Stimulated activated CD8-positive, alpha-beta memory T cell treated with anti-CD3 and anti-CD28 coated beads, Interleukin-7, amount 100 ng/mL, for 1 hour (primary cell): ENCODE data around the gene ADAMTS9.

Experiments used
- DNase-seq, 2 donors: peaks; one replicate each; pipeline ENCODE4 v3.0.0-alpha.2; 2020; ENCODE audit warnings: low read depth in 2 of 2

The ADAMTS9 gene

GRCh38 chr3:64686446-64686908 is 1.3 kb downstream of the ADAMTS9 start:
- no peak for DNase-seq

DNA sequence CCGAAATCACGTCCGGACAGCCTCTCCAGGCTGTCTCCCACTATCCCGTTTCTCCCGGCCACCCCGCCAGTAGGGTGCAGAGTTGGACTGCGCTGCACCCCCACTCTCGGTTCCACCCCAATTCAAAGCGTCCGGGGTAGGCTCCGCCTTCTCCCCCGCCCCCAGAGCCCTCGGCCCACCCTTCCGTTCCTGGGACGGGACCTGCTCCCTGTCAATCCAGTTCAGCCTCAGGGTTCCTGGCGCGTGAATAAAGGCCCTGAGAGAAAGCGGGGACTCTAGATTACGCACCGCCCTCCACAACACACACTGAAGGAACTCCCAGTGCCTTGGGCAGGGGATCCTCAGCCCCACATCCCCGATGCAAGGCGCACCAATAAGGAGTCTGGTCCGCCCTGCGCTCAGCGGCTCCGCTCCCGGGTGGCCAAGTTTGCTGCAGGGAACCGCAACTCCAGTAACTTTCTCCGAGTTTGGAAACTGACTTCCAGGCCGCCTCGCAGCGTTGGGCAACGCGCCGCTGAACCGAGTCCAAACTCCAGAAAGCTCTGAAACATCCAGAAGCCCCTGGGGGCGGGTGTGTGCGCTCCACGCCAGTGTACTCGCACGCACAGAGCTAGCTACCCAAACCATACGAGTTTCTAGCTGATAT is 1.9 kb downstream of the ADAMTS9 start:
- DNase-seq, result no peak

DNA sequence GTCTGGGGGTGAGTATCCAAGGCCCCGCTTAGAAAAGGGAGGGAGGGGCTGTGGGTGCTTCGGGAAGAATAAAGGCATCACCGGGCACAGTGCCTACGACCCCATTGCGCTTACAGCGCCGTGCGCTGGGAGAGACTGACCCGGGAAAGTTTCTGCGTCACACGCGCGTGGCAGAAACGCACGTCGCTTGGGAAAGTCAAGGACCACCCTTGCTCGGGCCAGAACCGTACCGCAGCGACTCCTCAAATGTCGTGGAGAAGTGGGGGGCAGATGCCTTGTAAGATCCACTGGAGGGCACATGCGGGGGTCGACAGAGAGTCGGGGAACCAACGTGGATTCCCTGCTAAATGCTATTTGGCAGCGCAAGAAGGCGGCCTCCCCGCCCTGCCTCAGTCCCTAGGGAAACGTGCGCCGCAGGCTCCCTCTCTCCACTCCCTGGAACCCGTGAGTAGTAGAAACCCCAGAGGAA is 2.4 kb downstream of the ADAMTS9 start:
- no peak for DNase-seq

GRCh38 chr3:64684715-64685261 is 3.0 kb downstream of the ADAMTS9 start:
- no peak for DNase-seq

- no peak for DNase-seq
Measured at GRCh38 chr3:64681827-64682226, 6.0 kb downstream of the ADAMTS9 start.

DNA sequence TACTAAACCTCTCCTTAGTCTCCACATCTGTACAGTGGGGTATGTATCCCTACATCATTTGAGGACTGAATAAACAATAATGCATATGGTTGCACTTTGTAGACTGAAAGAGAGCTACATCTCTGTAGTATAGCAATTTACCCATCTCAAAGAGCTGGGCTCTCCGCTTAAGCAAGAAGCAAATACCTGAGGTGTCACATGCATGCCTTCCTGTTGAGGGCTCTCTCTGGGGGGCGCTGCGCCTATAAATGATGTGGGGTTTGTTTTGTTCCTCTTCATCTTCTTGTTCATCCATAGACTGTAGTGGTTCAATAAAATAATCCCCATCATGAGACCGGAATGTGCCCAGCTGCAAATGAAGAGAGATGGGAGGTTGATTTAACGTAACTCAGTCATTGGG is 6.8 kb downstream of the ADAMTS9 start:
- DNase-seq, result no peak

GRCh38 chr3:64680334-64680733 is 7.5 kb downstream of the ADAMTS9 start:
- DNase-seq, result no peak

DNA sequence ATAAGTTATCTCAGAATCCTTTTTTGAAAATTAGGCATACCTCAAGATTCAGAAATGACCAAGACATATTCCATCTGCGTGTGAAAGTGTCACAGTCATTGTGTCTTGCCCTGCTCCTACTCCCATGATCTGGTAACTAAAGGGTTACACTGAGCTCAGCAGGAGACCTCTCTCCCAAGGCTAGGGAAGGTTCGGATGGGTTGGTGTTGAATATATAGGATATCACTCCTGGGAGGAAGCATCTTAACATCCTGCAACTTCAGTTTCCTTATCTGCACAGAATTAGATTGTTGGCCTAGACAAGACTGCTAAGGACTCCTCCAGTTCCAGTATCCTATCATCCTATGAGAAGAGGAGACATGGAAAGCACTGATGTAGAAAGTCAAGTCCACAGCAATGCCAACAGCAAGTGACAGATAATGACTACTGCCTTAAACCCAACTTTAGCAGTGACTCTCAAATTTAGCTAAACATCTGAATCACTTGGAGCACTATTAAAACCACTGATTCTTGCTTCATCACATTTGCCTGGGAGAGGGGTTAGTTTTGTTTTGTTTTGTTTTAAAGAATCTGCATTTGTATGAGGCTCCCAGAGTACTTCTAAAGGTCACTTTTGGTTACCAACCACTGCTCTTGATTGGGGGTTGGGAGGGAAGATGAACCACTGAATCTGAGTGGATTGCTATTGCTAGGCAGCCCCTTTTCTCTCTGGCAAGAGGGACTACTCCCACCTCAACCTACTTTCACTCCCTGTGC is 9.7 kb downstream of the ADAMTS9 start:
- DNase-seq, result no peak

DNA sequence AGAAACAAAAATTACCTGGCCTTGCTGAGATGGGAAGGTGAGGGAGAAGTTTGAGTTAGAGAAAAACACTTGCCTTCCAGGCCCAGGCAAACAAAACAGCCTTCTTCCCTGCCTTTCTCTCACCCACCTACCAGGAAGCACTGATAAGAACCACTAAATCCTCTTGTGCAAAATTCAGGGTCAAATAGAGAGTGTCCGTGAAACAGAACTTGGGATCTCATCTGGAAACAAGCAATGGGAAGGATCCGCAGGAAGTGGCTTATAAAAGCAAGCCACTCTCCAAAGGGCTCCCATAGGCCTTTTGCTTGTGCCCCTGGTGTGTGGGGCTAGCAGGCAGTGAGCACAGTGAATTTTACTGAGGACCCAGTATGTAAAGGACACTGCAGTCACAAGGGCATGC is 11.0 kb downstream of the ADAMTS9 start:
- DNase-seq, result no peak

DNA sequence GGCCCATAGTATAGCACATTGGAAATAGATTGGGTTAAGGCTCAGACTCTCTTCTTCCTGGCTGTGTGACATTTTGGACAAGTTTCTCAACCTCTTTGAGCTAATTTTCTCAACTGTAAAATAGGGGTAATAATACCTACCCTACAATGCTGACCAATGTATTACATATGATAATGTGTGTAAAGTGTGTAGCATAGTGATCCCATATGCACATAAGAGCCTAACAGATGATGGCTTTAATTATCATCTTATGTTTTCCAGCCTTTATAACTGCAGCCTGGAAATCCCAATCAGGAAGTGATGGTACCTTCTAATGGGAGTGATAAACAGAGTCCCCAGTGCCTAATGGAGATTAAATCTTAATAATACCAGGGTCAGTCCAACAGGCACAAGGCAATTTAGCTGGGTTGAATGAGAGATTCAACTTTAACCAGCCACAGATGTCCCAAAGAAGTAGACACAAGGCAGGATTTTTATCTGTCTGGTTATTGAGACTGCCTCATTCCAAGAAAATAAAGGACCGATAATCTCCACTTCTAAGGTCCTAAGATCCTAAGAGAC is 12.0 kb downstream of the ADAMTS9 start:
- no peak for DNase-seq

DNA sequence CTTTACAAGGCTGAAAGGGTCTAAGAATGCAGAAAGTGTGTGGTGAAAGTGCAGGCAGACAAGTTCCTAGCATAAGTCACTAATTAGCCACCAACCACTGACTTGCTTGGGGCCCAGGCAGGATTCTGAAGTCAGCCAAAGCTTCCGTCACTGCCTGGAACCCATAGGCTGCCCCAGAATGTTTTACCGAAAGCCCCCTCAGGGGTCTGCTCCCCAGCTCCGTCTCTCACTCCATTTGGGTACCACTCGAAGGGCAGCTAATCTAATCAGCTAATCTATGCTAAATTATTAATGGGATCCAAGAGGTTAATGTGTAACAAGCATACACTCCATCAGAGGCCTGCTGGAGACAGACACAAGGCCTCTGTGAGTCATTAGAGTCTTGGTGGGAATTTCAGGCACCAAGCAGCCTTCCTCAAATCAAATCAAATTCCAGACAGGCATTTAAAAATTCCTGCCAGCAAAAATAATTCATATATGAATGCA is 13.2 kb downstream of the ADAMTS9 start:
- DNase-seq, result no peak

- DNase-seq, result no peak
Measured at GRCh38 chr3:64673159-64673715, 14.6 kb downstream of the ADAMTS9 start.

DNA sequence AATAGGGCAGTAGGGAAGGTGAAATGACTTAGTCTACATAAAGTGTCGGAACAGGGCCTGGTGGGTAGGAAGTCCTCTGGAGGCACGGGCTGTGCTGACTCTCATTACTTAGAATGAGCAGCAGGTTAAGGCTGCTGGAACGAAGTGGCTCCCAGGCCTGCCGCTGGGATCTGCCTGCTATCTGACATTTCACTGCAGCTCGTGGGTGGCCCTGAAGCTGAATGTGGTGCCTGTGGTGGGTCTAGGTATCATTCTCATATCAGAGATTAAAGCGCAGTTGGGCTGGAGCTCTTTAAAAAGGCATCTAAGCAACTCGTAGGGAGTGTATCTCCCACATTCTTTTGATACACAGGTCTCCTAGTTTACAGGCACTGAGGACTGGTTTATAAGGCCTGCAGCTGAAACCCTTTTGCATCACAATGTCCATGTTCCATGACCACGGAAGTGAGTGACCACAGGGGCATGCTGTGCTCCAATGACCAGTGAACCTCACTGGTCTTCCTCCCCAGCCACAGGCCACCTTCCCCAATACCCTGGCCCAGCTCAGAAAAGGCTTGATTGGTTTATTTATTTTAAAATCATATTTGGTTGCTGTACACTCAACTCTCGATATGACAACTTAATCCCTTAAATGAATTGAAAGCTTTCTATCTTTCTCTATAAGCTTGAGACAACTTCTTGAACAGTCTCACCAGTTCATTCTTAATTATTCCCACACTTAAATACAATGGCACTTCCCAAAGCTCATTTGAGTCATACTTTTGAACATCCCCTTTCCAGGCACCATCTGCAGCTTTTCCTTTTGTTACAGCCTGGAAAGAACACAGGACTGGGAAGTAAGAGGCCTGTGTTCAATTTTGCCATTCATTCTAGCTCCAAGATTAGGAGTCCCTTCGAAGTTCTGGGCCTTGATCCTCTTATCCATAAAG is 19.0 kb downstream of the ADAMTS9 start:
- no peak for DNase-seq

DNA sequence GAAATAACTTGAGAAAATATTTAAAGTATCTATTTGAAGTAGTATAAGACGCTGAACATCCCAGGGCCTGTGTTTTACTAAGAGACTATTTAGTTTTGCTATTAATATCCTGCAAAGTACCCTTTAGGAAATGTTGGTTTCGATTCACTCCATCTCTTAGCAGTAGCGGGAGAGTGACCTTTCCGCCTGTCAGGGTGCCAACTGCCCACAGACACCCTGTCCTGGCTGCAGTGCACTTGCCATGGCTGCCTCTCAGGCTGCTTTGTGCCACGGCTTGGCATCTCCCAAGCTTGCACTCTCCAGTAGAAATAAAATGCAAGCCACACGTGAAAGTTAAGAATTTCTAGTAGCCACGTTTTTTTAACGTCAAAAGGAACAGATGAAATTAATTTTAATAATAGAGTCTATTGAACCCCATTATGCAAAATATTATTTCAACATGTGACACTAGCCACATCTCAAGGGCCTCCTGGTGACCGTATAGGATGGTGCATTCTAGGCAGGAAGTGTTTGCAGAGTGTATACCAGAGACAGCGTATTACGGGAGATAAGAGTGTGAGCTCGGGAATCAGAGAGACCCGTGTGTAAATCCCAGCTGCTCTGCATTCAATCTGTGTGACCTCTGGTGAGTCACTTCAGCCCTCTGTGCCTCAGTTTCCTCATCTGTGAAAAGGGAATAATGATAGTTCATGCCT is 19.8 kb downstream of the ADAMTS9 start:
- DNase-seq, result no peak

- DNase-seq, result no peak
Measured at GRCh38 chr3:64667138-64667537, 20.7 kb downstream of the ADAMTS9 start.

- DNase-seq, result no peak
Measured at GRCh38 chr3:64666171-64666588, 21.6 kb downstream of the ADAMTS9 start.

DNA sequence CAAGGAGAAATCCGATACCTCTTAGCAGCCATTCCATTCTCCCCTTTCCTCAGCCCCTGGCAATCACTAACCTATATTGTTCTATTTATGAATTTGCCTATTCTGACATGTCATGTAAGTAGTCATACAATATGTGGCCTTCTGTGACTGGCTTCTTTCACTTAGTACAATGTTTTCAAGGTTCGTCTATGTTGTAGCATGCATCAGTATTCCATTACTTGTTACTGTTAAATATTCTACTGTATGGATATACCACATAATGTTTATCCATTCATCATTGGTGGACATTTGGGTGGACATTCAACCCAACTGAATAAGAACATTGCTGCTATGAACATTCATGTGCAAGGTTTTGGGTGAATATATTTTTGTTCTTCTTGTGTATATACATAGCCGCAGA is 23.4 kb downstream of the ADAMTS9 start:
- DNase-seq, result no peak

GRCh38 chr3:64659617-64659978 is 28.2 kb downstream of the ADAMTS9 start:
- no peak for DNase-seq

- DNase-seq, result no peak
Measured at GRCh38 chr3:64658001-64658400, 29.8 kb downstream of the ADAMTS9 start.

DNA sequence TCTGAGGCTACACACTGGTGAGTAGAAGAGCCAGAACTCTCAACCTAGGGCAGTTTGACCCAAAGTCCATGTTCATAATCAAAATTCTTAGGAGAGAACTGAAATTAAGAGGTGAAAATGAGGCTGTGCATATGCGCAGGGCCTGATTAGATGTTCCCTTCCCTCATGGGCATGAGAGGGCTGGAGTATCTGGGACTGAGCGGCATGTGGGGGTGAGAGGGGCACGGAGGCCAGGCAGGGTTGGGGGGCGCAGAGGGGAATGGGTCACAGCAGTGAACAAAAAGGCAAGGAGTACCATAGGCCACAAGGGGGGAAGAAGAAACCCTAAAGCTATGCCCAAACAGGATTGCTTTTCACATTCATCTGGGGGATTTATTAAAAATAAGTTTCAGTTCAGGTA is 31.3 kb downstream of the ADAMTS9 start:
- no peak for DNase-seq

DNA sequence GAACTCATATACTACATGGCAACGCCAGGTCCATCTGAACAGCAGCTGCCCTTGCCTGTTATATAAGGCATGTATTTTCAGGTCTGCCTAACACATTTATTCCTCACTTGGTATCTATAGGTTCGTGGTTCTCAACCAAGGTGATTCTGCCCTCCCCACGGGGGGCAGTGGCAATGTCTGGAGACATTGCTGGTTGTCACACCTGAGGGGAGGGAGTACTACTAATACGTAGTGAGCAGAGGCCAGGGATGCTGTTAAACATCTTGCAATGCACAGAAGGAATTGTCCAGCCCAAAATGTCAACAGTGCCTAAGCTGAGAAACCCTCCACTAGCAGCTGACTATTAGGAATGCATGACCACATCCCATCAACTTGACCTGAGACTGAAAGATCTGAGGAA is 32.6 kb downstream of the ADAMTS9 start:
- no peak for DNase-seq
